ENCODE data around the gene NKX1-2.

The NKX1-2 gene

DNA sequence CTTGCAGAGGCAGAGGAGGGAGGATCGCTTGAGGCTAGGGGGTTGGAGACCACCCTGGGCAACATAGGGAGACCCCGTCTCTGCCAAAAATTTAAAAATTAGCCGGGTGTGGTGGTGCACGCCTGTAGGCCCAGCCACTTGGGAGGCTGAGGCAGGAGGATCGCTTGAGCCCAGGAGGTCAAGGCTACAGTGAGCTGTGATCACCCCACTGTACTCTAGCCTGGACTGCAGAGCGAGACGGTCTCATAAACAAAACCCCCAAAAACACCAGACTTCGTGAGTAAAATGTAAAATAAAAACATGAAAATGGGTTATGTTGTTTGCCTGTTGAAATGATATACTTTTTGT, 12.5 kb upstream of the NKX1-2 start:
- Histone ChIP-seq H3K4me3 (peak overlapping the region; percentile 78), H3K36me3 (ENCODE audit: insufficient read depth, low read length) (no peaks in the 10 kb centered on the region), H3K9ac (ENCODE audit: insufficient read length) (no peak overlapping the region), H3K27ac (no peak overlapping the region), H3K9me3 (ENCODE audit: low read depth, low read length) (no peaks in the 10 kb centered on the region)
- TF ChIP-seq EZH2 (IDR thresholded peaks at IDR 0.05) (no peak), FOXP2 (optimal IDR thresholded peaks at IDR 0.05; ENCODE audit: control extremely low read depth, extremely low read length, insufficient read depth) (no peak), POLR2AphosphoS5 (IDR thresholded peaks at IDR 0.05; ENCODE audit: borderline replicate concordance, low read depth, low read length) (no peak)
- no peak for DNase-seq (ENCODE audit: low read depth, low spot score)

DNA sequence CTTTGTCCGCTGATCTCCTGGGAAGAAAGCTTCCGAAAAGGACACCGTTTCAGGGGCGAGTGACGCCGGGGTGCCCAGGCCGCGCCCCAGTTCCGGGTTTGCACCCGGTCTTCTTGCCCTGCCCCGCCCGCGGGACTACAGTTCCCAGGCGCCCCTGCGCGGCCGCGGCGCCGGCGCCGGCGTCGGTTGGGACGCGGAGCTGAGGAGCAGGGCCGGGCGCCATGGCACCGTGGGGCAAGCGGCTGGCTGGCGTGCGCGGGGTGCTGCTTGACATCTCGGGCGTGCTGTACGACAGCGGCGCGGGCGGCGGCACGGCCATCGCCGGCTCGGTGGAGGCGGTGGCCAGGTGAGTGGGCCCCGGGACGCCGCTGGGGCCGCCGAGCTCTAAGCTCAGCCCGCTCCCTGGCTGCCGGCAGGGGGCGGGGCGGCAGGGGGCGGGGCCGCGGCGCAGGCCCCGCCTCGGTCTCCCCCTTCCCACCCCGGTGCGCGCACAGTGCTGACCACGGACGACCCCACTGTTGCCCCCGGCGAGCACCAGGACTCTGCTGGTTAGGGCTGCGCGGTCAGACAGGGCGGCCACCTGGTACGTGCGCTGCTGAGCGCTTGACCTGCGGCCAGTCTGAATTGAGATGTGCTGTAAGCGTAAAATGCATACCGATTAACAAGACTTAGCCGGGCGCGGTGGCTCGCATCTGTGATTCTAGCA, 12.0 kb upstream of the NKX1-2 start, which contains the start of gene LHPP:
TSS of gene LHPP (plus strand) at position 182 of the 706 bp plus-strand sequence. CDS start at position 222, 40 bp downstream.
- no peak for DNase-seq (ENCODE audit: low read depth, low spot score)
- no peaks in the 10 kb centered on the region for H3K9me3 ChIP-seq (ENCODE audit: low read depth, low read length)
- H3K4me3 ChIP-seq: peak within 1 kb of the TSS; percentile 78
- no peak within 1 kb of the TSS for H3K27ac ChIP-seq
- H3K36me3 ChIP-seq (ENCODE audit: insufficient read depth, low read length): no peaks in the 10 kb centered on the region
- H3K9ac ChIP-seq (ENCODE audit: insufficient read length): peak within 1 kb of the TSS; percentile 45
- TF ChIP-seq POLR2AphosphoS5 (IDR thresholded peaks at IDR 0.05; ENCODE audit: borderline replicate concordance, low read depth, low read length): no peak; the same call in 1 of the 2 replicates

DNA sequence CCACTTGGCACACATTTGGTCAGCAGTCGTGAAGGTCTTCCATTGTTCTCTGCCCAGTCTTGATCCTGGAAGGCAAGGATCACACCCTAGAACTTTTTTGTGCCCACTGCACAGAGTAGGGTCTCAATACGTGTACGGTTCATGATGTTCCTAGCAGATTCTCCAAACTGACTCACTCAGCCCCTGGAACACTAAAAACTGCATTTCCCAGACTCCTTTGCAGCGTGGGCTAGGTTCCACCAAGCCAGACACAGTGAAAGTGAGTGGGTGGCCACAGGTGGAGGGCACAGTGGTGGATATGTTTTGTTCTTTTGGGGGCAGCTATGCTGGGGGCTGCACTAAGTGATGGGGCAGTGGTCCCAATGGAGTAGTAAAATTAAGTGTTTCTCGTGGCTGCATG, 10.3 kb upstream of the NKX1-2 start:
- Histone ChIP-seq H3K27ac (no peak overlapping the region), H3K4me3 (no peak overlapping the region), H3K36me3 (ENCODE audit: insufficient read depth, low read length) (no peaks in the 10 kb centered on the region), H3K9ac (ENCODE audit: insufficient read length) (no peak overlapping the region), H3K9me3 (ENCODE audit: low read depth, low read length) (no peaks in the 10 kb centered on the region)
- TF ChIP-seq POLR2AphosphoS5 (IDR thresholded peaks at IDR 0.05; ENCODE audit: borderline replicate concordance, low read depth, low read length): no peak
- TF ChIP-seq EZH2 (IDR thresholded peaks at IDR 0.05): no peak
- TF ChIP-seq FOXP2 (optimal IDR thresholded peaks at IDR 0.05; ENCODE audit: control extremely low read depth, extremely low read length, insufficient read depth): no peak
- DNase-seq (ENCODE audit: low read depth, low spot score): no peak

DNA sequence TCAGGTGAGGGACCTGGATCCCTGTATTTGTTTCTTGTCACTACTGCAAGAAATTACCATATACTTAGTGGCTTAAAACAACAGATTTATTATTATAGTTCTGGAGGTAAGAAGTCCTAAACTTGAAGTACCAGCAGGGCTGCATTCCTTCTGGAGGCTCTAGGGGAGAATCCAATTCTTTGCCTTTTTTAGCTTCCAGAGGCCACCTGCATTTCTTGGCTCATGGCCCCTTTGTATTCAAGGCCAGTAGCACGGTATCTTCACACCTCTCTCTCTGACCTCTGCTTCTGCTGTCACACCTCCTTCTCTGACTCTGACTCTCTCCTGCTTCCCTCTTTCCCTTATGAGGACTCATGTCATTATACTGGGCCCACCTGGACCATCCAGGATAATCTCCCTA, 9.6 kb upstream of the NKX1-2 start:
- DNase-seq (ENCODE audit: low read depth, low spot score): no peak
- H3K9ac ChIP-seq (ENCODE audit: insufficient read length): no peak overlapping the region
- no peak overlapping the region for H3K27ac ChIP-seq
- TF ChIP-seq FOXP2 (optimal IDR thresholded peaks at IDR 0.05; ENCODE audit: control extremely low read depth, extremely low read length, insufficient read depth): no peak
- TF ChIP-seq POLR2AphosphoS5 (IDR thresholded peaks at IDR 0.05; ENCODE audit: borderline replicate concordance, low read depth, low read length): no peak
- no peak for TF ChIP-seq EZH2 (IDR thresholded peaks at IDR 0.05)
- H3K4me3 ChIP-seq: no peak overlapping the region
- H3K36me3 ChIP-seq (ENCODE audit: insufficient read depth, low read length): no peaks in the 10 kb centered on the region
- H3K9me3 ChIP-seq (ENCODE audit: low read depth, low read length): no peaks in the 10 kb centered on the region

GRCh38 chr10:124458889-124459288, 9.1 kb upstream of the NKX1-2 start:
- TF ChIP-seq FOXP2 (optimal IDR thresholded peaks at IDR 0.05; ENCODE audit: control extremely low read depth, extremely low read length, insufficient read depth): no peak
- no peak for TF ChIP-seq POLR2AphosphoS5 (IDR thresholded peaks at IDR 0.05; ENCODE audit: borderline replicate concordance, low read depth, low read length)
- no peak for TF ChIP-seq EZH2 (IDR thresholded peaks at IDR 0.05)
- H3K9me3 ChIP-seq (ENCODE audit: low read depth, low read length): no peaks in the 10 kb centered on the region
- no peak for DNase-seq (ENCODE audit: low read depth, low spot score)
- H3K9ac ChIP-seq (ENCODE audit: insufficient read length): no peak overlapping the region
- H3K36me3 ChIP-seq (ENCODE audit: insufficient read depth, low read length): no peaks in the 10 kb centered on the region
- no peak overlapping the region for H3K27ac ChIP-seq
- no peak overlapping the region for H3K4me3 ChIP-seq

GRCh38 chr10:124458473-124458872, 8.6 kb upstream of the NKX1-2 start:
- no peak overlapping the region for H3K9ac ChIP-seq (ENCODE audit: insufficient read length)
- no peak for TF ChIP-seq EZH2 (IDR thresholded peaks at IDR 0.05)
- TF ChIP-seq FOXP2 (optimal IDR thresholded peaks at IDR 0.05; ENCODE audit: control extremely low read depth, extremely low read length, insufficient read depth): no peak
- no peak for TF ChIP-seq POLR2AphosphoS5 (IDR thresholded peaks at IDR 0.05; ENCODE audit: borderline replicate concordance, low read depth, low read length)
- H3K9me3 ChIP-seq (ENCODE audit: low read depth, low read length): no peaks in the 10 kb centered on the region
- H3K4me3 ChIP-seq: no peak overlapping the region
- H3K36me3 ChIP-seq (ENCODE audit: insufficient read depth, low read length): no peaks in the 10 kb centered on the region
- H3K27ac ChIP-seq: no peak overlapping the region
- no peak for DNase-seq (ENCODE audit: low read depth, low spot score)

- TF ChIP-seq POLR2AphosphoS5 (IDR thresholded peaks at IDR 0.05; ENCODE audit: borderline replicate concordance, low read depth, low read length) (no peak), EZH2 (IDR thresholded peaks at IDR 0.05) (no peak), FOXP2 (optimal IDR thresholded peaks at IDR 0.05; ENCODE audit: control extremely low read depth, extremely low read length, insufficient read depth) (no peak)
- no peaks in the 10 kb centered on the region for H3K9me3 ChIP-seq (ENCODE audit: low read depth, low read length)
- no peak for DNase-seq (ENCODE audit: low read depth, low spot score)
- no peak overlapping the region for H3K9ac ChIP-seq (ENCODE audit: insufficient read length)
- H3K4me3 ChIP-seq: no peak overlapping the region
- H3K36me3 ChIP-seq (ENCODE audit: insufficient read depth, low read length): no peaks in the 10 kb centered on the region
- no peak overlapping the region for H3K27ac ChIP-seq
These were observed 5.6 kb upstream of the NKX1-2 start for GRCh38 chr10:124455441-124455840.

- H3K4me3 ChIP-seq: no peak overlapping the region
- no peak overlapping the region for H3K27ac ChIP-seq
- no peaks in the 10 kb centered on the region for H3K36me3 ChIP-seq (ENCODE audit: insufficient read depth, low read length)
- DNase-seq (ENCODE audit: low read depth, low spot score): no peak
- H3K9ac ChIP-seq (ENCODE audit: insufficient read length): no peak overlapping the region
- no peaks in the 10 kb centered on the region for H3K9me3 ChIP-seq (ENCODE audit: low read depth, low read length)
- TF ChIP-seq FOXP2 (optimal IDR thresholded peaks at IDR 0.05; ENCODE audit: control extremely low read depth, extremely low read length, insufficient read depth) (no peak), EZH2 (IDR thresholded peaks at IDR 0.05) (no peak), POLR2AphosphoS5 (IDR thresholded peaks at IDR 0.05; ENCODE audit: borderline replicate concordance, low read depth, low read length) (no peak)
These were observed 4.2 kb upstream of the NKX1-2 start for GRCh38 chr10:124453960-124454610.

Data from SK-N-MC (cell line).